A673 (cell line): ENCODE data around the gene MGA.

Source experiments
- CTCF ChIP-seq: fragments of 300-800, 200-600 bp; sonication (generic); conservative IDR thresholded peaks from 2 replicates; pipeline ENCODE4 v1.5.1; 2017; ENCODE audit warnings: low read depth, mild to moderate bottlenecking, antibody characterized with exemption, low read length, moderate library complexity, mixed read lengths
- EZH2 ChIP-seq: fragments of 200-600 bp; sonication (generic); IDR thresholded peaks from 2 replicates; pipeline ENCODE4 v1.6.1; 2017; ENCODE audit warnings: borderline replicate concordance, low read depth, mild to moderate bottlenecking, mixed read lengths, antibody characterized with exemption, low read length; ENCODE audit not compliant: poor library complexity, severe bottlenecking

GRCh38 chr15:41801850-41802455 is 141.7 kb downstream of the MGA start:
- TF ChIP-seq CTCF (no peak), EZH2 (no peak)
